Measurements from ENCODE around the gene DYNC1LI1. TPM values are rescaled to one million over a fixed set of nuclear protein-coding genes. Genes with fewer than 3 reads are reported as not detected.

DYNC1LI1 gene
- total and polyA plus RNA-seq, 2 experiments from 2014 or later: 45.1 to 48.0 TPM

- TF ChIP-seq REST (IDR thresholded peaks at IDR 0.05; ENCODE audit: unreplicated experiment): no peak
Measured at GRCh38 chr3:32532434-32532833, 38.2 kb downstream of the DYNC1LI1 start (continued).

GRCh38 chr3:32531010-32531647, 39.5 kb downstream of the DYNC1LI1 start:
- no peak overlapping the region for H3K27ac Mint-ChIP-seq
- peaks cover 38% of the 10 kb centered on the region; the same call in 1 of the 2 replicates for H3K36me3 ChIP-seq (ENCODE audit: insufficient read depth)

More at GRCh38 chr3:32531010-32531647, 39.5 kb downstream of the DYNC1LI1 start:
- H3K9me2 ChIP-seq (ENCODE audit: insufficient read depth): no peaks in the 10 kb centered on the region
- TF ChIP-seq JUNB (IDR thresholded peaks at IDR 0.05; ENCODE audit: unreplicated experiment) (no peak), STAT1 (IDR thresholded peaks at IDR 0.05; ENCODE audit: unreplicated experiment) (no peak), REST (IDR thresholded peaks at IDR 0.05; ENCODE audit: unreplicated experiment) (no peak), EZH2phosphoT487 (IDR thresholded peaks at IDR 0.05; ENCODE audit: unreplicated experiment) (no peak)
- no peak for DNase-seq (ENCODE audit: low spot score)
- no peak overlapping the region for H3K4me2 ChIP-seq
- Mint-ChIP-seq H3K4me3 (no peak overlapping the region), H3K4me1 (no peaks in the 10 kb centered on the region), H3K36me3 (ENCODE audit: low read depth) (peaks cover 56% of the 10 kb centered on the region; the same call in 2 of the 3 replicates), H3K9me3 (no peaks in the 10 kb centered on the region), H3K27me3 (ENCODE audit: insufficient read depth, low read depth, poor library complexity) (peaks cover 3% of the 10 kb centered on the region)
- H3K4me1 ChIP-seq (ENCODE audit: insufficient read depth): no peaks in the 10 kb centered on the region
- no peaks in the 10 kb centered on the region for H3K79me2 ChIP-seq (replicated peaks; ENCODE audit: insufficient read depth)
- H4K20me1 ChIP-seq (replicated peaks; ENCODE audit: insufficient read depth): no peaks in the 10 kb centered on the region
- H3F3A ChIP-seq (replicated peaks; ENCODE audit: low read depth): no peaks in the 10 kb centered on the region; the same call in 1 of the 2 replicates
- H3K27me3 ChIP-seq (ENCODE audit: insufficient read depth): no peaks in the 10 kb centered on the region
- no peak overlapping the region for H3K27ac ChIP-seq (ENCODE audit: low read depth)
- H3K4me3 ChIP-seq: no peak overlapping the region
- ATAC-seq: no peak
- no peak overlapping the region for H2AFZ ChIP-seq

All from GM23338 (cell line).